Measurements from ENCODE around the gene GZMA. TPM values are rescaled to one million over a fixed set of nuclear protein-coding genes. Genes with fewer than 3 reads are reported as not detected.

Gene GZMA
- total and polyA plus RNA-seq, 2 donors (not counting 3 experiments of a cell fraction or from before 2014, with no cell fraction given): not detected

DNA sequence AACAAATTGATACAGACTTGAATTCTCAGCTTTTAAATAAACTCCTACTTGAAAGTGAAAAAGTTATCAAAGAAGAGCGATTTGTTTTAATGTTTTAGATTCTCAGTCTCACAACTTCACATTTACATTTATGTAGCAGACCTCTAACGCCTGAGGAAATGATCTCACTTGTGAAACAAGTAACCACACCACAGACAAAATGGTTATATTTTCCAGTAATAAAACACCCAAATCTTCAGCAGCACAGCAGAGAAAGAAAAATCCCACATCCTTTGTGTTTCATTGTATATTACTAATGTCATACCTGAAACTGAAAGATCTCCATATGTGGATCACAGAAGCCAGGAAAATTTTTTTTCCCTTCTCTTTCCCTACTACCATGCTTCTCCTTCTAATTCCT is 29.8 kb upstream of the GZMA start:
- intact Hi-C loops (cut with micrococcal nuclease) (no loop called here), dilution Hi-C loops (cut with MboI; ENCODE audit: extremely low pct_ligation_motif_present, low sequenced_read_pairs) (no loop called here)
- no peak overlapping the region for H3K4me2 ChIP-seq (ENCODE audit: insufficient read depth, low read length)
- no peaks in the 10 kb centered on the region for H3K27me3 ChIP-seq (ENCODE audit: control insufficient read depth in 2 of 2, insufficient read depth in 2 of 2, low read length in 2 of 2)
- H3K9me1 ChIP-seq (replicated peaks; ENCODE audit: control insufficient read depth, extremely low read depth, insufficient read depth, low read length): no peaks in the 10 kb centered on the region
- no peaks in the 10 kb centered on the region for H3K4me1 ChIP-seq (ENCODE audit: control insufficient read depth, extremely low read depth, insufficient read depth, low read length)
- peak; percentile 39 for DNase-seq (ENCODE audit: low read depth, low spot score)
- H4K20me1 ChIP-seq (replicated peaks; ENCODE audit: control insufficient read depth, extremely low read depth, insufficient read depth, low read length): no peaks in the 10 kb centered on the region
- ChIA-PET CTCF (interaction anchor here (1.2 kb wide), 1 partner anchor 128 kb away, joined by 3 read pairs; no protein-coding TSS in a partner anchor), POLR2A (no interaction called here)
- TF ChIP-seq MAX (IDR thresholded peaks at IDR 0.05; ENCODE audit: insufficient read depth, insufficient read length): no peak
- no peaks in the 10 kb centered on the region for H3K9me3 ChIP-seq (replicated peaks; ENCODE audit: control insufficient read depth, insufficient read depth, low read length)
- H3K36me3 ChIP-seq (ENCODE audit: control insufficient read depth in 2 of 2, extremely low read depth in 1 of 2, insufficient read depth in 2 of 2, low read length in 2 of 2): no peaks in the 10 kb centered on the region
- BruUV-seq (replicated peaks): no TSS peak
- FAIRE-seq: peak; percentile 24
- no peaks in the 10 kb centered on the region for H3K79me2 ChIP-seq (ENCODE audit: control insufficient read depth, insufficient read depth, low read length)
- peak overlapping the region; percentile 21 for H2AFZ ChIP-seq (ENCODE audit: low read depth, low read length)
- H3K9ac ChIP-seq (replicated peaks; ENCODE audit: extremely low read depth, insufficient read depth, low read length): peak overlapping the region; percentile 16
- no peak overlapping the region for H3K27ac ChIP-seq (ENCODE audit: insufficient read depth, low read depth, low read length)
- no peak overlapping the region for H3K4me3 ChIP-seq (replicated peaks in 1 of 3; ENCODE audit: insufficient read depth in 1 of 3, low read depth in 1 of 3, low read length in 3 of 3)

DNA sequence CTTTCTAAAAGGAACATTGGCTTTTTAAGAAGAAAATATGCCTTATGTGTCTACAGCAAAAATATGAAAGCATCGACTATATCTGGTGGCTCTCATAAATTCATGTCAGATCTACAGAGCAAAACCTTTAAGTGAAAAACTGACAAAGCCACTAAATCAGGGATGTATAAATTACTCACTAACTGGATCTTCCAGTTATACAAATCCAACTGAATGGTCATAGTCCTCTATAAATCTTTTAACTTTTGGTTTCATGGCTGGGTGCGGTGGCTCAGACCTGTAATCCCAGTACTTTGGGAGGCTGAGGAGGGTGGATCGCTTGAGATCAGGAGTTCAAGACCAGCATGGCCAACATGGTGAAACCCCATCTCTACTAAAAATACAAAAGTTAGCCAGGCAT is 29.2 kb upstream of the GZMA start:
- no peak overlapping the region for H3K4me2 ChIP-seq (ENCODE audit: insufficient read depth, low read length)
- CTCF ChIA-PET: interaction anchor here (1.2 kb wide), 1 partner anchor 129 kb away, joined by 3 read pairs; no protein-coding TSS in a partner anchor
- TF ChIP-seq JUN (IDR thresholded peaks at IDR 0.05; ENCODE audit: borderline replicate concordance, insufficient read depth, insufficient read length, low read depth) (no peak), MAX (IDR thresholded peaks at IDR 0.05; ENCODE audit: insufficient read depth, insufficient read length) (no peak), POLR2AphosphoS5 (IDR thresholded peaks at IDR 0.05; ENCODE audit: insufficient read depth, low read depth, low read length) (no peak)
- no peak overlapping the region for H2AFZ ChIP-seq (ENCODE audit: low read depth, low read length)
- no TSS peak for BruUV-seq (replicated peaks)
- H3K9me3 ChIP-seq (replicated peaks; ENCODE audit: control insufficient read depth, insufficient read depth, low read length): no peaks in the 10 kb centered on the region
- H3K9ac ChIP-seq (replicated peaks; ENCODE audit: extremely low read depth, insufficient read depth, low read length): no peak overlapping the region
- no peaks in the 10 kb centered on the region for H3K79me2 ChIP-seq (ENCODE audit: control insufficient read depth, insufficient read depth, low read length)
- no peaks in the 10 kb centered on the region for H3K4me1 ChIP-seq (ENCODE audit: control insufficient read depth, extremely low read depth, insufficient read depth, low read length)
- DNase-seq (ENCODE audit: low read depth, low spot score) (no peak), FAIRE-seq (no peak)
- POLR2A ChIA-PET: no interaction called here
- H3K27ac ChIP-seq (ENCODE audit: insufficient read depth, low read depth, low read length): no peak overlapping the region
- no peaks in the 10 kb centered on the region for H3K36me3 ChIP-seq (ENCODE audit: control insufficient read depth in 2 of 2, extremely low read depth in 1 of 2, insufficient read depth in 2 of 2, low read length in 2 of 2)
- no peaks in the 10 kb centered on the region for H3K27me3 ChIP-seq (ENCODE audit: control insufficient read depth in 2 of 2, insufficient read depth in 2 of 2, low read length in 2 of 2)
- no peak overlapping the region for H3K4me3 ChIP-seq (replicated peaks in 1 of 3; ENCODE audit: insufficient read depth in 1 of 3, low read depth in 1 of 3, low read length in 3 of 3)
- dilution Hi-C loops (cut with MboI; ENCODE audit: extremely low pct_ligation_motif_present, low sequenced_read_pairs) (no loop called here), intact Hi-C loops (cut with micrococcal nuclease) (no loop called here)
- H4K20me1 ChIP-seq (replicated peaks; ENCODE audit: control insufficient read depth, extremely low read depth, insufficient read depth, low read length): no peaks in the 10 kb centered on the region
- H3K9me1 ChIP-seq (replicated peaks; ENCODE audit: control insufficient read depth, extremely low read depth, insufficient read depth, low read length): no peaks in the 10 kb centered on the region
